Astrocyte of the spinal cord (primary cell): Measurements from ENCODE around the gene HMCN1.
A peak's percentile ranks its signal among the peaks of the same experiment; 100 is the strongest.

Experiments used
- DNase-seq: peaks from one replicate; pipeline ENCODE4 v3.0.0; 2011; ENCODE audit warnings: low read depth, low spot score
- H3K4me3 ChIP-seq: 2 replicates; pipeline ENCODE4 v1.5.1; 2011; ENCODE audit warnings: low read depth, mild to moderate bottlenecking, low read length, moderate library complexity
- in situ Hi-C: cut with HindIII; loops from 2 replicates; pipeline ENCODE4 v1.10.0; 2017; ENCODE audit warnings: low sequenced_read_pairs
- TF ChIP-seq, protein P1 (sequence below): IDR thresholded peaks from 2 replicates; pipeline ENCODE4 v1.5.1; 2012; ENCODE audit warnings: low read depth, mild to moderate bottlenecking, low read length, inconsistent platforms

HMCN1 gene

GRCh38 chr1:185926588-185926987 lies 192.4 kb downstream of the HMCN1 start:
- TF ChIP-seq, protein P1, sequence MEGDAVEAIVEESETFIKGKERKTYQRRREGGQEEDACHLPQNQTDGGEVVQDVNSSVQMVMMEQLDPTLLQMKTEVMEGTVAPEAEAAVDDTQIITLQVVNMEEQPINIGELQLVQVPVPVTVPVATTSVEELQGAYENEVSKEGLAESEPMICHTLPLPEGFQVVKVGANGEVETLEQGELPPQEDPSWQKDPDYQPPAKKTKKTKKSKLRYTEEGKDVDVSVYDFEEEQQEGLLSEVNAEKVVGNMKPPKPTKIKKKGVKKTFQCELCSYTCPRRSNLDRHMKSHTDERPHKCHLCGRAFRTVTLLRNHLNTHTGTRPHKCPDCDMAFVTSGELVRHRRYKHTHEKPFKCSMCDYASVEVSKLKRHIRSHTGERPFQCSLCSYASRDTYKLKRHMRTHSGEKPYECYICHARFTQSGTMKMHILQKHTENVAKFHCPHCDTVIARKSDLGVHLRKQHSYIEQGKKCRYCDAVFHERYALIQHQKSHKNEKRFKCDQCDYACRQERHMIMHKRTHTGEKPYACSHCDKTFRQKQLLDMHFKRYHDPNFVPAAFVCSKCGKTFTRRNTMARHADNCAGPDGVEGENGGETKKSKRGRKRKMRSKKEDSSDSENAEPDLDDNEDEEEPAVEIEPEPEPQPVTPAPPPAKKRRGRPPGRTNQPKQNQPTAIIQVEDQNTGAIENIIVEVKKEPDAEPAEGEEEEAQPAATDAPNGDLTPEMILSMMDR, result no peak
- in situ Hi-C loops, result no loop called here
- peak; percentile 50 for DNase-seq
- no peak overlapping the region for H3K4me3 ChIP-seq

GRCh38 chr1:185929776-185930175 lies 195.6 kb downstream of the HMCN1 start:
- TF ChIP-seq, protein P1, result no peak
- DNase-seq, result peak; percentile 47
- H3K4me3 ChIP-seq, result no peak overlapping the region
- in situ Hi-C loops, result no loop called here

GRCh38 chr1:185931438-185931837 lies 197.2 kb downstream of the HMCN1 start:
- DNase-seq, result no peak
- in situ Hi-C loops, result no loop called here
- no peak overlapping the region for H3K4me3 ChIP-seq
- TF ChIP-seq, protein P1, result no peak

GRCh38 chr1:185933580-185933979 lies 199.4 kb downstream of the HMCN1 start:
- in situ Hi-C loops, result no loop called here
- TF ChIP-seq, protein P1, result no peak
- H3K4me3 ChIP-seq, result no peak overlapping the region
- no peak for DNase-seq

GRCh38 chr1:185934476-185935189 lies 200.4 kb downstream of the HMCN1 start:
- peak; percentile 73 for DNase-seq
- in situ Hi-C loops, result no loop called here
- TF ChIP-seq, protein P1, result no peak
- H3K4me3 ChIP-seq, result no peak overlapping the region

DNA sequence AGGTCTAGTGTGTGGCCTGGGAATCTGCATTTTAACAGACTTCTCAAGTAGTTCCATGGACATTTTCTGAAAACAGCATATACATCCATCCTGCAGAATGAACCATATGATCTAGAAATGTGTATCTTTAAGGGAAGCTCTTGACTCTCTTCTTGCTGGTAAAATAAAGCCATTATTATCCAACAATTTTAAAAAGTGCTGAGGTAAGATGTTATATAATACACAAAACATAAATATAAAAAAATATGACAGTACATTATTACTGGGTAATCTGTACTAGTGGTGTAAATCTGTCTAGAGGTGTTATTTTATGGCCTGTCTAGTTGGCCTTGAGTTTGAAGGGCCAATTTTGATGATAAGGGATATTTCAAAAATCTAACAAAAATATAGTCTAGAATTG lies 201.2 kb downstream of the HMCN1 start:
- no peak for DNase-seq
- TF ChIP-seq, protein P1, result no peak
- no peak overlapping the region for H3K4me3 ChIP-seq
- in situ Hi-C loops, result no loop called here
